GM12892 (cell line): Measurements from ENCODE around the gene EPHX1.

Experiments
- POLR2A ChIP-seq: IDR thresholded peaks from 2 replicates; pipeline ENCODE4 v1.6.1; 2011; ENCODE audit warnings: low read depth, low read length, control low read depth
- POLR2AphosphoS5 ChIP-seq: IDR thresholded peaks from 2 replicates; pipeline ENCODE4 v1.6.1; 2011; ENCODE audit warnings: low read depth, low read length, control low read depth
- TAF1 ChIP-seq: IDR thresholded peaks from 2 replicates; pipeline ENCODE4 v1.6.1; 2011; ENCODE audit warnings: low read depth, mild to moderate bottlenecking, control low read depth, low read length, borderline replicate concordance

- TF ChIP-seq POLR2A = no peak
- TF ChIP-seq TAF1 = no peak
- no peak for TF ChIP-seq POLR2AphosphoS5
These were observed 15.0 kb upstream of the EPHX1 start for GRCh38 chr1:225794954-225795353.
